ENCODE results near the gene IGLL5. TPM values are rescaled to one million over a fixed set of nuclear protein-coding genes. Genes with fewer than 3 reads are reported as not detected.

IGLL5 gene
- total and polyA plus RNA-seq, 2 of the 13 experiments (the other 11 are each of a cell fraction or from before 2014, with no cell fraction given) = not detected

DNA sequence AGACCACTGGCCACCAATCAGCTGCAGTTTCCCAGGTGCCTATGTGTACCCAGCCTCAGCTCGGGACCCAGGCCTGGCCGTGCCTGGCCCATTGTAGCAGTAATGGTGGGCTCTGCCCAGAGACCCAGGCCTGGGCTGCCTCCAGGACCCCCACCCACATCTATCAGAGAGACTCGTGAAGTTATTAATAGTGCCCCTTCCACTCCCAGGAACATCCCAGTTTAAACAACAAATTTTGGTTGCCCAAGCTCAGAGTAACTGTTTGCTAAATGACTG lies 42.5 kb downstream of the IGLL5 start:
- CTCF ChIA-PET (ENCODE audit: low intra/inter-chr PET ratio, low total read pairs) = no interaction called here

More for the DNA sequence above, 42.5 kb downstream of the IGLL5 start:
- DNase-seq (ENCODE audit: low spot score) (no peak), ATAC-seq (no peak), FAIRE-seq (no peak)
- H3K4me3 ChIP-seq (replicated peaks in 1 of 3; ENCODE audit: insufficient read depth in 1 of 3, low read depth in 2 of 3, low read length in 3 of 3) = no peak overlapping the region
- H3K36me3 ChIP-seq (replicated peaks in 1 of 2; ENCODE audit: control insufficient read depth in 1 of 2, insufficient read depth in 2 of 2, low read length in 2 of 2) = no peaks in the 10 kb centered on the region
- no TSS peak for BruUV-seq (replicated peaks)
- peaks cover 12 to 33% of the 10 kb centered on the region in 2 experiments; a peak in 4 of 5 replicates for H3K27me3 ChIP-seq (ENCODE audit: control insufficient read depth in 1 of 2, insufficient read depth in 2 of 2, low read length in 2 of 2)
- no peak overlapping the region for H3K27ac ChIP-seq (ENCODE audit: extremely low read length, insufficient read depth, low read length)
- H3K79me2 ChIP-seq (ENCODE audit: insufficient read depth, low read length) = no peaks in the 10 kb centered on the region
- H2AFZ ChIP-seq (ENCODE audit: low read length) = no peak overlapping the region
- in situ Hi-C loops (cut with HindIII; ENCODE audit: extremely low pct_ligation_motif_present, low pct_unique_long_range_greater_than_20kb) = no loop called here
- H3K4me2 ChIP-seq (ENCODE audit: low read depth, low read length) = no peak overlapping the region
- TF ChIP-seq TSC22D2 (CRISPR knock-in tag; IDR thresholded peaks at IDR 0.05; ENCODE audit: borderline replicate concordance) (no peak), ZNF563 (CRISPR knock-in tag; IDR thresholded peaks at IDR 0.05) (no peak), ZNF720 (CRISPR knock-in tag; IDR thresholded peaks at IDR 0.05) (no peak), MTF2 (CRISPR knock-in tag; IDR thresholded peaks at IDR 0.05; ENCODE audit: borderline replicate concordance) (no peak), ZNF704 (CRISPR knock-in tag; IDR thresholded peaks at IDR 0.05; ENCODE audit: borderline replicate concordance) (no peak), ZSCAN21 (CRISPR knock-in tag; IDR thresholded peaks at IDR 0.05; ENCODE audit: borderline replicate concordance) (no peak), PAWR (CRISPR knock-in tag; IDR thresholded peaks at IDR 0.05; ENCODE audit: borderline replicate concordance) (no peak), HNRNPL (IDR thresholded peaks at IDR 0.05; ENCODE audit: low read depth, low read length) (no peak), SOX5 (CRISPR knock-in tag; IDR thresholded peaks at IDR 0.05; ENCODE audit: borderline replicate concordance) (no peak), HOXA9 (CRISPR knock-in tag; IDR thresholded peaks at IDR 0.05; ENCODE audit: borderline replicate concordance) (no peak), ZSCAN12 (CRISPR knock-in tag; IDR thresholded peaks at IDR 0.05) (no peak)
- WGBS (ENCODE audit: low lambda C conversion rate) = 70% methylated on average over 2 of the region's 3 CpGs
- H3K9me3 ChIP-seq (ENCODE audit: low read length) = no peaks in the 10 kb centered on the region
- intact Hi-C loops (cut with micrococcal nuclease; ENCODE audit: unreplicated experiment) = no loop called here
- POLR2A ChIA-PET = no interaction called here
- H3K9ac ChIP-seq (ENCODE audit: insufficient read depth, low read depth, low read length) = no peak overlapping the region
- no peaks in the 10 kb centered on the region for H3K4me1 ChIP-seq (ENCODE audit: insufficient read depth, low read length)
- no peaks in the 10 kb centered on the region for H4K20me1 ChIP-seq (ENCODE audit: insufficient read depth, low read length)
